Measurements from ENCODE around the gene DGKD.

The DGKD gene

DNA sequence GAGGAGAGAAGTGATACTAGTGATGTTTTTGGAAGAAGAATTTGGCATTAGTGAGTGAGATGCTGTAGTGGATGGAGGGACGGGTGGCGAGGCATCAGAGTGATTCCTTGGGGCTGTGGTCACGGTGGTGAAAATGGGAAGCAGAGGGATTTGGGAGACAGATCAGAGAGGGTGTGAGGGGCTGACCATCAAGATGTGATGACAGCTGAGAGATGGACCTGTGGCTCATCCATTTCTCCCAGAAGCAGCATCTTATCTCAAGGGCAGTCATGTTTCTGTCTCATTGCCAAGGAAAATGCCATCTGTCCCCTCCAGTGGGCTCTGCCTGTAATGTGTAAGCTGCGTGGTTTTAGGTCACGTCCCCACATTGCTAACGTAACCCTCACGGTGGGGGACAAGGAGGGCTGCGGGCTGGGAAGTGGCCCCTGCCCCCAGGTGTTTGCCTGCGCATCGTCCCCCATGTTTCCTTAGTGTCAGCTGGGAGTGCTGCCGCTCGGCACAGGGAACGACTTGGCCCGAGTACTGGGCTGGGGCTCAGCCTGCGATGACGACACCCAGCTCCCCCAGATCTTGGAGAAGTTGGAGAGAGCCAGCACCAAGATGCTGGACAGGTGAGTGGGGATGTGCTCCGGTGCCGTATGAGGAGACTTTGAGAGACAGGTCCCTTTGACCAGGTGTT, 91.0 kb downstream of the DGKD start:
- TF ChIP-seq CTCF (IDR thresholded peaks at IDR 0.05) = no peak

DNA sequence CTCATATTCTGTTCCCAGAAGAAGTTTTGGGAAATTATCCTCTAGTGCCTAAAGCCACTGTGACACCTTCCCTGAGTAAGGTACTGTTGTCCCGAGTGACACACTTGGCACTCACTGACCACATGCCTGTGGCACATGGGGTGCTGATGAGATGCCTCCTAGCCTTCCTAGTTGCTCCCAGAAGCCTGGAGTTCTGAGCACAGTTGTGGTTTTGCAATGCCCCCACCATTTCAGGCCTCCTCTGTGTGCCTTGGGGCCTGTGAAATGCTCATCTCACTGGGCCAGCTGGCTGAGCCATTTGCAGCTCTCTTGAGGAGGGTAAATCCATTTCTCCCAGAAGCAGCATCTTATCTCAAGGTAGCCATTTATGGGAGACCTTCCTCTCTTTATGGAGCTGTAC, 91.8 kb downstream of the DGKD start:
- TF ChIP-seq CTCF (IDR thresholded peaks at IDR 0.05) = no peak

DNA sequence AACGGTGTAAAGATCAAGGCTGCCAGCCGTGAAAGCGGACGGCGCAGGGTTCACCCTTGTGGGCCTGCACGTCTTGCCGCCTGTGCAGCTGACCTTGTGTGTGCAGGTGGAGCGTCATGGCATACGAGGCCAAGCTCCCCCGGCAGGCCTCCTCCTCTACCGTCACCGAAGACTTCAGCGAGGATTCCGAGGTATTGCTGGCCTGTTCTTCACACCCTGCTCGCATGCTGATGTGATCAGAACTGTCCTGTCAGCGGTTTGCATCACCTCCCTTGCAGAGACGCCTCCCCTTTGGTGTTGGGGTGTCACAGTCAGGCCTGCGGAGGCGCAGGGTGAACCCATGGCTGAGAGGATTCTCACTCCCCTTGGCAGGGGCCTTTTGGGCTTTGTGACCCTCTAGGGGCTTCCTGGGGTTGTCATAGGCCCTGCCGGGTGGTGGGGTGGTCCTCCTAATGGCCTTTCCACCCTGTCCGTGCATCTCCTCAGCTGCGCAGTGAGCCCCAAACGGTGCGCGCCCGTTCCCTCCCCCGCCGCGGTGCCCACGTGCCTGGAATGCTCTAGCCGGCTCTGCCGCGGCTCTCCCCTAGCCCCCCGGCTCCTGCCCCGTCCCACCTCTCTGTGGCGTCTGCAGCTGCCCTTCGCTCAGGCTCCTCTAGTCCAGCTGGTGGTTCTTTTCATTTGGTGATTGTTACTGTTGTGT, 92.5 kb downstream of the DGKD start:
- TF ChIP-seq CTCF (IDR thresholded peaks at IDR 0.05) = no peak

DNA sequence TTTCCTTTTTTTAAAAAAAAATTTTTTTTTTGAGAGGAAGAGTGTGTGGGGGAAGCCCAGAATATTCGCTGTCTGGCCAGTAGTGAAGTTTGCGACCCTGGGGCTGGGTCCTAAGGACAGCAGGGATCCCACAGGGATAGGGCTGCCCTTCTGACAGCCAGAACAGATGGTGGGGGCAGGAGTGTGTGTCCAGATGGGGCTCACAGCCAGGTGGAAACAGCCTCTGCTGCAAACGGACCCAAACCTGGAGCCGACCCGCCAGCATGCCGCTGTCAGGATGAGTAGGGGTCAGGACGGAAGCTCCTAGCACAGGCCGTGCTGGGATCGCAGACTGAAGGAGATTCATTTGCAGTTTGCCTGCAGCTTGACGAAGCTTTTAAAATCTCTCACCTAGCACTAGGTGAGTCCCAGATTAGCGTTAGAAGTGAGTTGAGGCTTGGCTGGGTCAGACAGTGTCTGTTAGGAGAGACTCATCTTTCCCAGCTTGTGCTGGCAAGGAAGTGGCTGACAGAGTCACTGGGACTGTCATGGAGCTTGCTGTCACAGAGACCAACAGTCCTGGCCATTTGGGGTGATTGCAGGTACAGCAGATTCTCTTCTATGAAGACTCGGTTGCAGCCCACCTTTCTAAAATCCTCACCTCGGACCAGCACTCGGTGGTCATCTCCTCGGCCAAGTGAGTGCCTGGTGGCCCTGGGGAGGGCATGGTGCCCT, 93.4 kb downstream of the DGKD start:
- TF ChIP-seq CTCF (IDR thresholded peaks at IDR 0.05) = no peak

- TF ChIP-seq CTCF (IDR thresholded peaks at IDR 0.05) = no peak
Measured at GRCh38 chr2:233448220-233448559, 93.9 kb downstream of the DGKD start.

DNA sequence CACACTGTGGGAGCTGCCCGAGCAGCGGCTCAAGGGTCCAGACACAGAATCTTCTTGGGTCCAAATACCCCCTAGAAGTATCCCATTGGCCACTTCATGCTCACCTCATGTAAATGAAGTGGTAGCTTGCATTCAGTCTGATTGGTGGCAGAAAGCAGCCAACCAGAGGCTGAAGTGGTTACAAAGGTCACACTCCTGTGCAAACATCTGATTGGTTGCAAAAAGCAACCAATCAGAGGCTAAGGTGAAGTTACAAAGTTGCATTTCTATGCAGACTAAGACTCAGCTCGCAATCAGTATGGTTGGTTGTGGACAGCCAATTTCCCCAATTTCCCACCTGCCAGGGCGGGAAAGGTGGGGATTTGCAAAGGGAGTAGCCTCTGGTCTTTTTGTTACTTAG, 94.3 kb downstream of the DGKD start:
- no peak for TF ChIP-seq CTCF (IDR thresholded peaks at IDR 0.05)

- TF ChIP-seq CTCF (IDR thresholded peaks at IDR 0.05) = peak; percentile 73
Measured at GRCh38 chr2:233449081-233449901, 95.0 kb downstream of the DGKD start.

All from LNCAP (cell line).